PFSK-1 (cell line): ENCODE data around the gene ARID5A.

Experiments
- POLR2AphosphoS5 ChIP-seq: IDR thresholded peaks from 2 replicates; pipeline ENCODE4 v1.6.1; 2012; ENCODE audit warnings: low read depth, mild to moderate bottlenecking, control low read depth, low read length, moderate library complexity
- REST ChIP-seq, 2 experiments: IDR thresholded peaks; 2 replicates each; pipeline versions ENCODE4 v1.6.1 to v1.8.0; 2011 to 2012; ENCODE audit warnings: low read depth in 2 of 2, low read length in 2 of 2, control low read depth in 1 of 2, inconsistent platforms in 1 of 2, mild to moderate bottlenecking in 1 of 2, moderate library complexity in 1 of 2; ENCODE audit not compliant: insufficient read depth in 1 of 2
- SIN3A ChIP-seq: IDR thresholded peaks from 2 replicates; pipeline ENCODE4 v1.6.1; 2012; ENCODE audit warnings: mild to moderate bottlenecking, low read length, moderate library complexity, borderline replicate concordance; ENCODE audit not compliant: insufficient read depth
- TAF1 ChIP-seq: IDR thresholded peaks from 2 replicates; pipeline ENCODE4 v1.6.1; 2012; ENCODE audit warnings: low read length, control low read depth, borderline replicate concordance; ENCODE audit not compliant: insufficient read depth

- TF ChIP-seq TAF1 (no peak), SIN3A (no peak), POLR2AphosphoS5 (no peak), REST (IDR thresholded peaks at IDR 0.05; ENCODE audit: insufficient read depth in 1 of 2, low read depth in 2 of 2, low read length in 2 of 2) (no peak)
These were observed 9.8 kb upstream of the ARID5A start for GRCh38 chr2:96526615-96527285.
